ENCODE measurements around the gene MOB3B.

Gene MOB3B

GRCh38 chr9:27278374-27278773, 251.2 kb downstream of the MOB3B start:
- no peak for DNase-seq

GRCh38 chr9:27276193-27277030, 253.2 kb downstream of the MOB3B start:
- DNase-seq: peak; percentile 42
